HG03378 (cell line): ENCODE data around the gene PCSK6.
"Not testable (repeated sequence)": the region's sequence is repeated elsewhere in the genome, so short reads cannot be mapped to it uniquely, and the experiment has no call there.

Experiments
- ATAC-seq: cut with Tn5 transposase; IDR thresholded peaks from one replicate; pipeline ENCODE4 v1.9.1; 2021; ENCODE audit warnings: mild to moderate bottlenecking, moderate library complexity; ENCODE audit not compliant: unreplicated experiment

The PCSK6 gene

GRCh38 chr15:101463696-101464095 is 25.8 kb downstream of the PCSK6 start:
- not testable (repeated sequence) for ATAC-seq

GRCh38 chr15:101463270-101463669 is 26.2 kb downstream of the PCSK6 start:
- no peak for ATAC-seq

GRCh38 chr15:101461097-101461496 is 28.4 kb downstream of the PCSK6 start:
- ATAC-seq, result no peak

GRCh38 chr15:101459579-101460300 is 29.8 kb downstream of the PCSK6 start:
- ATAC-seq, result no peak

- no peak for ATAC-seq
These were observed 30.5 kb downstream of the PCSK6 start for GRCh38 chr15:101458908-101459578.

- no peak for ATAC-seq
These were observed 31.2 kb downstream of the PCSK6 start for GRCh38 chr15:101458158-101458900.

GRCh38 chr15:101457696-101458095 is 31.8 kb downstream of the PCSK6 start:
- no peak for ATAC-seq

GRCh38 chr15:101456057-101456739 is 33.3 kb downstream of the PCSK6 start:
- ATAC-seq, result no peak

GRCh38 chr15:101455291-101456025 is 34.0 kb downstream of the PCSK6 start:
- no peak for ATAC-seq

- ATAC-seq, result not testable (repeated sequence)
These were observed 34.7 kb downstream of the PCSK6 start for GRCh38 chr15:101454781-101455180.

GRCh38 chr15:101454365-101454764 is 35.1 kb downstream of the PCSK6 start:
- no peak for ATAC-seq

- no peak for ATAC-seq
These were observed 36.1 kb downstream of the PCSK6 start for GRCh38 chr15:101453123-101454120.

- ATAC-seq, result no peak
These were observed 36.9 kb downstream of the PCSK6 start for GRCh38 chr15:101452572-101452971.

- ATAC-seq, result no peak
These were observed 37.7 kb downstream of the PCSK6 start for GRCh38 chr15:101451846-101452245.

GRCh38 chr15:101451266-101451799 is 38.2 kb downstream of the PCSK6 start:
- no peak for ATAC-seq

- ATAC-seq, result no peak
These were observed 38.9 kb downstream of the PCSK6 start for GRCh38 chr15:101450403-101451265.

GRCh38 chr15:101449471-101450402 is 39.8 kb downstream of the PCSK6 start:
- no peak for ATAC-seq
